Osteoblast (primary cell): ENCODE data around the gene CASP12. TPM values are rescaled to one million over a fixed set of nuclear protein-coding genes. Genes with fewer than 3 reads are reported as not detected.

ENCODE experiments used
- DNase-seq: peaks from one replicate; pipeline ENCODE4 v3.0.0; 2011; ENCODE audit warnings: low spot score, mixed read lengths; ENCODE audit not compliant: insufficient read length; ENCODE audit errors: missing footprints
- H2AFZ ChIP-seq: 2 replicates; pipeline ENCODE4 v1.6.0; 2011; ENCODE audit warnings: mild to moderate bottlenecking, low read length
- H3K27ac ChIP-seq: 2 replicates; pipeline ENCODE4 v1.5.1; 2011; ENCODE audit warnings: mild to moderate bottlenecking, low read depth, low read length, moderate library complexity
- H3K27me3 ChIP-seq: 2 replicates; pipeline ENCODE4 v1.6.0; 2012; ENCODE audit warnings: mild to moderate bottlenecking, control low read depth, inconsistent platforms, low read length, moderate library complexity; ENCODE audit not compliant: insufficient read depth
- H3K36me3 ChIP-seq: 2 replicates; pipeline ENCODE4 v1.5.1; 2011; ENCODE audit warnings: mild to moderate bottlenecking, low read length, control low read depth, moderate library complexity; ENCODE audit not compliant: insufficient read depth
- H3K4me1 ChIP-seq: 2 replicates; pipeline ENCODE4 v1.5.1; 2011; ENCODE audit warnings: mild to moderate bottlenecking, low read length, control low read depth, moderate library complexity; ENCODE audit not compliant: insufficient read depth
- H3K4me2 ChIP-seq: 2 replicates; pipeline ENCODE4 v1.6.0; 2011; ENCODE audit warnings: mild to moderate bottlenecking, low read length; ENCODE audit not compliant: insufficient read depth
- H3K4me3 ChIP-seq: fragments of 200-600 bp; sonication (generic); 3 replicates; pipeline ENCODE4 v1.5.1; 2012; ENCODE audit warnings: mild to moderate bottlenecking, low read length, inconsistent platforms; ENCODE audit not compliant: insufficient read depth
- H3K79me2 ChIP-seq: 2 replicates; pipeline ENCODE4 v1.6.0; 2012; ENCODE audit warnings: mild to moderate bottlenecking, low read length, control low read depth, inconsistent platforms; ENCODE audit not compliant: insufficient read depth
- H3K9me3 ChIP-seq: 2 replicates; pipeline ENCODE4 v1.5.1; 2011; ENCODE audit warnings: low read depth, low read length, control low read depth
- H4K20me1 ChIP-seq: 2 replicates; pipeline ENCODE4 v1.6.0; 2012; ENCODE audit warnings: mild to moderate bottlenecking, low read length, control low read depth; ENCODE audit not compliant: insufficient read depth
- CTCF ChIP-seq: IDR thresholded peaks from 2 replicates; pipeline ENCODE4 v1.5.1; 2011; ENCODE audit warnings: mild to moderate bottlenecking, low read depth, low read length, moderate library complexity; ENCODE audit errors: extremely low read depth
- total RNA-seq: library from RNA; depleted of rRNA; stranded (reverse); fragments of >200 nt; gene quantifications from 2 replicates; pipeline ENCODE4 v1.2.3, GENCODE V29; 2012

Gene CASP12
- total RNA-seq, 1 donor: not detected

DNA sequence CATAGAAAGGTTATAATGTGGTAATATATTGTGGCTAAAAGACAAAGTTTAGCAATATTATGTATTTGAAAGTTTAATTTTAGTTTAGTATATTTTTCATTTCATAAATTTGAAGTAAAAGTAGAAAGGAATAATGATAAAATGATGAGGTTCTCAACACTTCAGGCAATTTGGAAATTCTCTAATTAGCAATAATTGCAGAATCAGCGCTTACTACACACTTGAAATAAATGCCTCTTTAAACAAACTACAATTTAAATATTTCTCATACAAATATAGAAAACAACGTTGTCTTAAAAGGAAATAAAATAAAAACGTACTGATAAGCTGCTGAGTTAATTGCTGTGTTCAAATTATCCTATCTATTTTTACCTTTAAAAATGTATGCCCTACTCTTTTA lies 25.9 kb downstream of the CASP12 start:
- H3K4me3 ChIP-seq: no peak overlapping the region
- no peaks in the 10 kb centered on the region for H3K27me3 ChIP-seq
- no peaks in the 10 kb centered on the region for H3K79me2 ChIP-seq
- no peaks in the 10 kb centered on the region for H3K36me3 ChIP-seq
- TF ChIP-seq CTCF: no peak
- no peak overlapping the region for H3K27ac ChIP-seq
- no peaks in the 10 kb centered on the region for H3K4me1 ChIP-seq
- H2AFZ ChIP-seq: no peak overlapping the region
- no peaks in the 10 kb centered on the region for H3K9me3 ChIP-seq
- no peak overlapping the region for H3K4me2 ChIP-seq
- no peak for DNase-seq
- no peaks in the 10 kb centered on the region for H4K20me1 ChIP-seq

- no peaks in the 10 kb centered on the region for H3K9me3 ChIP-seq
- no peak overlapping the region for H3K4me2 ChIP-seq
- no peaks in the 10 kb centered on the region for H3K36me3 ChIP-seq
- H4K20me1 ChIP-seq: no peaks in the 10 kb centered on the region
- no peak overlapping the region for H3K27ac ChIP-seq
- H3K4me3 ChIP-seq: no peak overlapping the region
- no peak for TF ChIP-seq CTCF
- DNase-seq: no peak
- H3K27me3 ChIP-seq: no peaks in the 10 kb centered on the region
- no peaks in the 10 kb centered on the region for H3K4me1 ChIP-seq
- H3K79me2 ChIP-seq: no peaks in the 10 kb centered on the region
- no peak overlapping the region for H2AFZ ChIP-seq
Measured at GRCh38 chr11:104870910-104871309, 27.4 kb downstream of the CASP12 start.

- no peaks in the 10 kb centered on the region for H3K4me1 ChIP-seq
- H3K4me3 ChIP-seq: no peak overlapping the region
- H3K36me3 ChIP-seq: no peaks in the 10 kb centered on the region
- H2AFZ ChIP-seq: no peak overlapping the region
- H3K27me3 ChIP-seq: no peaks in the 10 kb centered on the region
- H4K20me1 ChIP-seq: no peaks in the 10 kb centered on the region
- no peak overlapping the region for H3K4me2 ChIP-seq
- no peak overlapping the region for H3K27ac ChIP-seq
- no peaks in the 10 kb centered on the region for H3K79me2 ChIP-seq
- H3K9me3 ChIP-seq: no peaks in the 10 kb centered on the region
- DNase-seq: no peak
- TF ChIP-seq CTCF: no peak
Measured at GRCh38 chr11:104866815-104867214, 31.4 kb downstream of the CASP12 start.

- no peak for TF ChIP-seq CTCF
- Histone ChIP-seq H3K36me3 (no peaks in the 10 kb centered on the region), H3K79me2 (no peaks in the 10 kb centered on the region), H4K20me1 (no peaks in the 10 kb centered on the region), H3K9me3 (no peaks in the 10 kb centered on the region), H3K27me3 (no peaks in the 10 kb centered on the region), H3K27ac (no peak overlapping the region), H3K4me1 (no peaks in the 10 kb centered on the region), H2AFZ (no peak overlapping the region), H3K4me2 (no peak overlapping the region), H3K4me3 (no peak overlapping the region)
- DNase-seq: no peak
Measured at GRCh38 chr11:104858882-104859775, 39.1 kb downstream of the CASP12 start.
